VCaP (cell line): Measurements from ENCODE around the gene CACNA1S.

ENCODE experiments used
- H3K27ac ChIP-seq: fragments of 450-650 bp; 2 replicates; pipeline ENCODE4 v1.5.1; 2017
- CTCF ChIP-seq: fragments of 450-650 bp; conservative IDR thresholded peaks from 2 replicates; pipeline ENCODE4 v1.5.1; 2017; ENCODE audit warnings: mild to moderate bottlenecking, moderate library complexity

Gene CACNA1S

DNA sequence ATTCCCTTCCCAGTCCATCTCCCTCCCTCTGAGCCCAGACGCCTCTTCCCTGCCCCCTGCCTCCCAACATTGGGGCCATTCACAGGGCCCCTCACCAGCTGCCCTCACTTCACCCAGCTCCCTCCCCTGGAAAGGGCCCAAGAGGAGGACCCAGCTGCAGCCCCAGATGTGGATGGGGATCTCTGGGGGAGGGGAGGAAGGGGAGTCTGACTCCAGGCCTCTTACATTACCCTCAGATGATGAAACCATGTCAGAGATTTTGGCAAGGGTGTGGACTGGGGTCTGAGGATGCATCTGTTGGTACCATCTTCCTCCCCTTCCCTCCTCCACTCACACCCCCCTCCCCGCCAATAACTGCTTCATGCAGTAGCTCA lies 87.6 kb downstream of the CACNA1S start:
- H3K27ac ChIP-seq = no peak overlapping the region

GRCh38 chr1:201023920-201024624 lies 88.2 kb downstream of the CACNA1S start:
- no peak for TF ChIP-seq CTCF
- H3K27ac ChIP-seq = no peak overlapping the region

More for the DNA sequence above, 87.6 kb downstream of the CACNA1S start:
- TF ChIP-seq CTCF = no peak

DNA sequence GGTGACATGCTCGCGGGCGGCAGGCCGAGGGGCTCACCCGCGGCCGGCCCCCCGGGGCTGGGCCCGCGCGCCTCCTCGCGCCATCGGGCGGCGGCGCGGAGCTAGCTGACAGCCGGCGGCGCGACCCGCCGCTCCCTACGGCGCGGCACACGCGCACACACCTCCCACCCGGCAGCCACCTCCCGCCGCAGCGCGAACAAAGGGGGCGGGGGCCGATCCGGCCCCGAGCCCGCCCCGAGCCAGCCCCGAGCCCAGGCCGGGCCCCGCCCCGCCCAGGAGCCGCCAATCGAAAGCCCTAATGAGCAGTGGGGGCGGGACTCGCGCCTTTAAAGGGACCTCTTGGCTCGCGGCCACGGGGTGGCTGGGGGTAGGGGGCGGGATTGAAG lies 88.7 kb downstream of the CACNA1S start, which contains the start of gene KIF21B:
KIF21B (minus strand) TSS at position 198 of the 386 bp plus-strand sequence. CDS start 331 bp downstream, outside the sequence.
- TF ChIP-seq CTCF = no peak
- H3K27ac ChIP-seq = peak within 1 kb of the TSS; percentile 18; the same call in 1 of the 2 replicates

DNA sequence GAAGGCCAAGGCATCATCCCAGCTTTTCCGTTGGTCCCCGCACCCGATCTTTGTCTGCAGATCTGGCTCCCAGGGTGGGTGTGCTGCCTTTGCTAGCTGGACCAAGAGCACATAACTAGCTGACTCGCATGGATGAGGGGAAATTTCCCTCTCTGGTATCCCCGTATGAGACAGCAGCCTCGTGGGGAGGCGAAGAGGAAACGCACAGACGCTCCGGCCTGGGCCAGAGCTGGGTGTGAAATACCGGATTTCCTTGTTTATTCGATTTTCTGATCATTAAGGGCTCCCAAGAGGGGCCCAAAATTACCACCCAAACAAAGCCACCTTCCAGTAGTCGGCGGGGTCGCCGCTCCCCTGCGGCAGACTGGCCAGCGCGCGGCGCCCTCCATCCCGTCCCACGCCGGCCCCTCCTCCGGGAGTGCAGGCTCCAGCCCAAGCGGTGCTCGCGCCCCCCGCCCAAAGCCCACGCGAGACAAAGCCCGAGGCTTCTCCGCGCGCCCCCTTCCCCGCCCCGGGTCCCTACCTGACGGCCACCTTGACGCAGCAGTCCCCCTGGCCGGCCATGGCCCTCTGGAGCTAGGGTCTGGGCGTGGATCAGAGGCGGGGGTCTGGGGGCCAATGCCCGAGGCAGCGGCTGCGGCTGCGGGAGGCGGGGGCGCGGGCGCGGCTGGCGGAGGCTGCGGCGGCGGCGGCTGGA lies 89.3 kb downstream of the CACNA1S start:
- peak overlapping the region; percentile 18; the same call in 1 of the 2 replicates for H3K27ac ChIP-seq
- no peak for TF ChIP-seq CTCF

- no peak for TF ChIP-seq CTCF
- no peak overlapping the region for H3K27ac ChIP-seq
Observed at GRCh38 chr1:201022493-201022819, 89.8 kb downstream of the CACNA1S start.

DNA sequence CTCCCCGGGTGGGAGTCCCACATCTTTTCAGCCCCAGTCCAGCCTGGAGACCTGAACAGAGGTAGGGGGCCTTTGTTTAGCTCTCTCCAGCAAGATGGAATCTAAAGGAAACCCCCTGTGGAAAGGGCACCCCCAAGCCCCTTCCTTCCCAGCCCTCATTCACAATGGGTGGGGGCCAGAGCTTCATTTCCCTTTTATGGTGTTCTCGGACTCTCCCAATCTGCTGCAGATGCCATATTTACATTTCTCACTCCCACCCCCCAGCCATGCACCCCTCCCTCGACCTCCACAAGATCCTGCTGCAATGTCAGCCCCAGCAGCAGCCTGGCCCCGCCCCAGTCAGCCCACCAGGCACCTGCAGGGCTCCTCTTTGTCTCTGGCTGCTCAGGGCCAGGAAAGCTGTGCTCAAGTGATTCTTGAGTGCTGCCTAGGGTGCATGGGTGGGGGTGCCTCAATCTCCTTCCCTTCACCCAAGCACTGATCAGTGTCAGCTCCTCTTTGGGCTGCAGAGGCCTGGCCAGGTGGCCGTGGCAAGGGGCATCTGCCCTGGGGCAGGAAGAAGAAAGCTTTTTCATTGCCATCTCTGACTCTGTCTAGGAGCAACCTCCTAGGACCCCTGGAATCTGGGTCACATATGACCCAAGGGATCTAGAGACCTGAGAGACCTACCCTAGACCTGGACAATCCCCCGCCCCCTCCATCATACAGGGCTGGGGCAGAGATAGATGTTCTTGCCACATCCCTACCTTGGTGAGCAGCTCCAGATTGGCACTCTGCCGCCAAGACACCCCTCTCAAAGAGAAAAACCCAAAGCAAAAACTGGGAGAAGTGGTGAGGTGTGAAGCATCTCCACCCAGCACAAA lies 90.4 kb downstream of the CACNA1S start:
- TF ChIP-seq CTCF = no peak
- H3K27ac ChIP-seq = no peak overlapping the region
